Astrocyte of the spinal cord (primary cell): ENCODE measurements around the gene PKNOX2.

Experiments
- DNase-seq: peaks from one replicate; pipeline ENCODE4 v3.0.0; 2011; ENCODE audit warnings: low read depth, low spot score
- H3K4me3 ChIP-seq: 2 replicates; pipeline ENCODE4 v1.5.1; 2011; ENCODE audit warnings: low read depth, mild to moderate bottlenecking, low read length, moderate library complexity
- in situ Hi-C: cut with HindIII; loops from 2 replicates; pipeline ENCODE4 v1.10.0; 2017; ENCODE audit warnings: low sequenced_read_pairs
- TF ChIP-seq, protein P1 (sequence below): IDR thresholded peaks from 2 replicates; pipeline ENCODE4 v1.5.1; 2012; ENCODE audit warnings: low read depth, mild to moderate bottlenecking, low read length, inconsistent platforms

Gene PKNOX2

DNA sequence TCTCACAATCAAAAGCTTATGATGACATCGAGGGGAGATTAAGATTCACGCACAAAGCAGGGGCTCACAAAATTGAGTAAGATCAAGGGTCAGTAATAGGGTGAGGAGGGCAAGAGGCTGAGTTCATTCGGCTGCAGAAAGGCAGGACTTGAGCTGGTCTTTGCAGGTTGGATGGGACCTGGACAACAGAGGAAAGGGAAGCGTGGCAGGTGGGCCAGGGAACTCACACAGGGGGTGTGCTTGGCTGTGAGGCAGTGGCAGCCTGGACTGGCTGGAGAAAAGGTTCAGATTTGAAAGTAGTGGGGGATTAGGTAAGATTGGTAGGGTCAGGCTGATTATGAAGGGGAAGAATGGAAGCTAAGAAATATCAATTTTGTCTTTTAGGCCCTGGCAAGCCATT is 161.6 kb downstream of the PKNOX2 start:
- in situ Hi-C loops: no loop called here
- H3K4me3 ChIP-seq: no peak overlapping the region
- TF ChIP-seq, protein P1, sequence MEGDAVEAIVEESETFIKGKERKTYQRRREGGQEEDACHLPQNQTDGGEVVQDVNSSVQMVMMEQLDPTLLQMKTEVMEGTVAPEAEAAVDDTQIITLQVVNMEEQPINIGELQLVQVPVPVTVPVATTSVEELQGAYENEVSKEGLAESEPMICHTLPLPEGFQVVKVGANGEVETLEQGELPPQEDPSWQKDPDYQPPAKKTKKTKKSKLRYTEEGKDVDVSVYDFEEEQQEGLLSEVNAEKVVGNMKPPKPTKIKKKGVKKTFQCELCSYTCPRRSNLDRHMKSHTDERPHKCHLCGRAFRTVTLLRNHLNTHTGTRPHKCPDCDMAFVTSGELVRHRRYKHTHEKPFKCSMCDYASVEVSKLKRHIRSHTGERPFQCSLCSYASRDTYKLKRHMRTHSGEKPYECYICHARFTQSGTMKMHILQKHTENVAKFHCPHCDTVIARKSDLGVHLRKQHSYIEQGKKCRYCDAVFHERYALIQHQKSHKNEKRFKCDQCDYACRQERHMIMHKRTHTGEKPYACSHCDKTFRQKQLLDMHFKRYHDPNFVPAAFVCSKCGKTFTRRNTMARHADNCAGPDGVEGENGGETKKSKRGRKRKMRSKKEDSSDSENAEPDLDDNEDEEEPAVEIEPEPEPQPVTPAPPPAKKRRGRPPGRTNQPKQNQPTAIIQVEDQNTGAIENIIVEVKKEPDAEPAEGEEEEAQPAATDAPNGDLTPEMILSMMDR: no peak
- DNase-seq: no peak

DNA sequence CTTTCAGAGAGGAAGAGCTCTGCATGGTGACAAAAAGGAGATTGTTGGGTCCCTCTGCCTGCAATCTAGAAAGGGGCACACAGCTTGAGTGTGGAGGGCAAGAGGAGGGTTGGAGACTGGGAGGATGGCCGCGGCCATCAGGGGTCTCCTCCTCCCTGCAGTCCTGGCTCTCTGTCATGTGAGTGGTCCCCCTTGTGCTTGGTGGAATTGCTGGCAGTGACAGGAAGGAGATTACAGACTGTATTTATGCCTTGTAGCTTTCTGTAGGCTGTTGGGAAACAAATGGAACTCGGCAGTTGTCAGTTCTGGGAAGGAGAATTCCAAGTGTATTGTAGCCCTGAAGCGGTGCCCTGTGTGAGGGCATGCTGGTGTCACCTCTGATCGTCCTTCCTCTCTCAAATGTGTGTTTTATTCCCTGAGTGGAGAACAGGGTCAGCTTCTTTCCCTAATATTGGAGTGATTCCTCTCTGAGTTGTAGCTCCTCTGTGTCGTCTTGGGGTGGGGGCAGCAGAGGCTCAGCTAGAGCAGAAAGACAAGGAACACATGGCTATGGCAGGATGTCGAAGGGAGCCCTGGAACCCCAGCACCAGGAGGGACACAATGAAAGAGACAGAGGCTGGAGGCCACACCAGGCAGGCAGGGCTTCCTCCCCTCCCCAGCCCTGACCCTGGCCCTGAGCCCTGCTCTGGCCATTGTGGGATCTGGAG is 163.1 kb downstream of the PKNOX2 start:
- in situ Hi-C loops: no loop called here
- H3K4me3 ChIP-seq: no peak overlapping the region
- TF ChIP-seq, protein P1: no peak
- no peak for DNase-seq

GRCh38 chr11:125328225-125328580 is 163.7 kb downstream of the PKNOX2 start:
- TF ChIP-seq, protein P1: no peak

GRCh38 chr11:125329786-125330185 is 165.2 kb downstream of the PKNOX2 start:
- no peak overlapping the region for H3K4me3 ChIP-seq
- in situ Hi-C loops: no loop called here
- TF ChIP-seq, protein P1: no peak
- DNase-seq: no peak

More at GRCh38 chr11:125328225-125328580, 163.7 kb downstream of the PKNOX2 start:
- no peak for DNase-seq
- in situ Hi-C loops: no loop called here
- H3K4me3 ChIP-seq: no peak overlapping the region

DNA sequence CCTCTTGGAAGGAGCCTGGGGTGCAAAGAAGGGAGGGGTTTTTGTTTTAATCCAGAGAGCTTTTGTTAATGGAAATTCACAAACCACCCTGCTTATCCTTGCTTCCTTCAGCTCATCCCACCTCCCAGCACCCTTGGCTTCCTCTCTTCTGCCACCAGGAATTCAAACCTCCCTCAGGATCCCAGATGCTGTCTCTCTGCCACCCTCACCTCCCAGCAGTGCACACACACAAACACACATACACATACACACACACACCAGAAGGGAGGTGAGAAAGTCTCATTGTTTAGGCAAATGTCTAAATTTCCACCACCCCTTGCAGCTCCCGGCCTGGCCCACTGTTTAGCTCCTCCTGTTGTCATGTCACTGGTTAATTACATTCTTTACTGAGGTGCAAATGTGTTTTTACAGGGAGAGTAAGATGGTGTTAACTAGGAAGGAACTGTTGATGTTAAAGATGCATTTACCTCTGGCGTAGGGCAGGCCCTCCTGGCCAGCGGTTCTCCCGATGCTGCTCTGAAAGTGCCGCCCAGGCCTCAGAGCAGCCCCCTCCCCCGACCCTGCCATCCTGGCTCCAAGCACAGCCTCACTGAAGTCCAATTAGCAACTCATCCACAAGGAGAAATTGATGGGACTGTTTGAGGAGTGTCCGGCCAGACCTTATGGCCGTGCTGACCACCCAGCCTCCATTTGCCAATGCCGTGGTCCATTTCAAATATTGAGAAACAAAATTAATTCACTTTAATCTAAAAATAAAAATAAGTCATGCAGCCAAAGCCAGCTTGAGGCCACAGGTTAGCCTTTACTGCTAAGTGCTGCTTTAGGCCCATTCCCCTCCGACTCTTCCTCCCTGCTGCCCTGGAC is 166.1 kb downstream of the PKNOX2 start:
- TF ChIP-seq, protein P1: no peak
- DNase-seq: no peak
- in situ Hi-C loops: no loop called here
- H3K4me3 ChIP-seq: no peak overlapping the region

DNA sequence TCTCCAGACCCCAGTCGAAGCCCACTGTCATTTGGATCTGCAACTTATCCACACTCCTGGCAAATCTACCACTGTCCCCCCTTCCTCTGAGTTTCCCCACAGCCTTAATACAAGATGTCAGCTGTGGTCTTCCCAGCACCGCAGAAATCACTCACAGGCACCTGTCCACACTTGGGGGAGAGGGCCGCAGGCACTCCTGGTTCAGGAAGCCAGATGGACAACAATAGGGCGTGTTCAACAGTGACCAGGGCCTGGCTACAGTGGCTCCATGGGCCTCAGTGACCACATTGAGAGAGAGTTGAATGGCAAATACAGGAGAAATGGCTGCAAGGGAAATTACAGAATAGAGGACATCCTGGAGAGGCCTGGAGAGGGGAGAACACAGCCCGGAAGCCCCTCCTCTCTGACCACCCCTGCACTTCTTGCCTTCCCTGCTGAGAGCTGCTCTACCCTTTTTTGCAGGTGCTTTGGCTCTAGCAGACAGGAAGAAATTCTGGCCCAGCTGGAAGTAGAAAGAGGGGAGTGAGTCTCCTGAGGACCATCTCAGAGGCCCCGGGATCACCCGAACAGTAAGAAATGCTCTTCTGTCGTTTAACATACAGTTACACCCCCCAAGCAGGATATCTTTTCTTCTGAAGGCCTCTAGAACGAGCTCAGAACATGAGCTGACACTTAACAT is 166.9 kb downstream of the PKNOX2 start:
- DNase-seq: no peak
- TF ChIP-seq, protein P1: no peak
- no peak overlapping the region for H3K4me3 ChIP-seq
- in situ Hi-C loops: no loop called here
